MM.1S (cell line): ENCODE measurements around the gene NRXN3.

Experiments used
- CTCF ChIP-seq: fragments of 300-600 bp; sonication (generic); IDR thresholded peaks from 2 replicates; pipeline ENCODE4 v1.5.1; 2016; ENCODE audit warnings: antibody characterized with exemption, low read length, mixed read lengths
- EZH2 ChIP-seq: fragments of 300-600 bp; sonication (generic); optimal IDR thresholded peaks from 2 replicates; pipeline ENCODE3; 2017; ENCODE audit warnings: low read depth, mild to moderate bottlenecking, antibody characterized with exemption, low read length, mixed read lengths
- EZH2phosphoT487 ChIP-seq: fragments of 300-600 bp; sonication (generic); IDR thresholded peaks from 2 replicates; pipeline ENCODE4 v1.6.1; 2018; ENCODE audit warnings: antibody characterized with exemption, low read length

GRCh38 chr14:79111987-79112501 is 941.9 kb downstream of the NRXN3 start:
- TF ChIP-seq CTCF (no peak), EZH2phosphoT487 (no peak), EZH2 (no peak)
